SK-N-SH (cell line): ENCODE measurements around the gene ZNF410. TPM values are rescaled to one million over a fixed set of nuclear protein-coding genes. Genes with fewer than 3 reads are reported as not detected.

Experiments
- CTCF ChIA-PET: fragments of 300-600, 350-600 bp; formaldehyde crosslinking; extraction: SDS; loops from one replicate; lab custom pipeline; 2021; lab: Yijun Ruan, JAX
- POLR2A ChIA-PET: fragments of 350-600 bp; sonication (Branson Sonifier 250); formaldehyde crosslinking; extraction: SDS; loops from one replicate; lab custom pipeline; 2020; ENCODE audit warnings: antibody characterized with exemption, inconsistent platforms; lab: Yijun Ruan, JAX
- DNase-seq: peaks from one replicate; pipeline ENCODE4 v3.0.0; 2012
- H2AFZ ChIP-seq: fragments of 200-600 bp; sonication (generic); 2 replicates; pipeline ENCODE4 v1.8.1; 2016; ENCODE audit warnings: antibody characterized with exemption, mild to moderate bottlenecking, low read depth
- H3F3A ChIP-seq: fragments of 200-600 bp; sonication (generic); replicated peaks from 2 replicates; pipeline ENCODE3; 2016; ENCODE audit warnings: antibody characterized with exemption, mild to moderate bottlenecking; ENCODE audit not compliant: insufficient read depth
- H3K27ac ChIP-seq, 2 experiments: fragments of 200-500 bp in 1 of 2; fragments of 200-600 bp in 1 of 2; sonication (Bioruptor generic) in 1 of 2; sonication (generic), shearing (Covaris generic) in 1 of 2; 2 replicates each; pipeline versions ENCODE4 v1.5.1 to v1.6.1; 2014 to 2016; ENCODE audit warnings: low read depth in 2 of 2, inconsistent platforms in 1 of 2, low read length in 1 of 2, mild to moderate bottlenecking in 1 of 2, mixed read lengths in 1 of 2
- H3K27me3 ChIP-seq: fragments of 200-600 bp; sonication (generic), shearing (Covaris generic); 2 replicates; pipeline ENCODE4 v1.6.1; 2016; ENCODE audit warnings: mixed run types; ENCODE audit not compliant: insufficient read depth
- H3K36me3 ChIP-seq, 2 experiments: fragments of 200-500 bp in 1 of 2; fragments of 200-600 bp in 1 of 2; sonication (Bioruptor generic) in 1 of 2; sonication (generic) in 1 of 2; replicated peaks in 1 of 2; 2 replicates each; pipeline versions ENCODE3 to v1.5.1; 2014 to 2016; ENCODE audit warnings: low read length in 1 of 2, mild to moderate bottlenecking in 1 of 2; ENCODE audit not compliant: insufficient read depth in 2 of 2, control insufficient read depth in 1 of 2
- H3K4me1 ChIP-seq, 2 experiments: fragments of 200-500 bp in 1 of 2; fragments of 200-600 bp in 1 of 2; sonication (Bioruptor generic) in 1 of 2; sonication (generic), shearing (Covaris generic) in 1 of 2; 2 replicates each; pipeline versions ENCODE4 v1.5.1 to v1.6.1; 2014 to 2016; ENCODE audit warnings: low read depth in 1 of 2, low read length in 1 of 2, mixed run types in 1 of 2; ENCODE audit not compliant: insufficient read depth in 2 of 2, control insufficient read depth in 1 of 2
- H3K4me2 ChIP-seq: fragments of 200-600 bp; sonication (generic), shearing (Covaris generic); 2 replicates; pipeline ENCODE4 v1.6.1; 2017; ENCODE audit warnings: mixed run types
- H3K4me3 ChIP-seq, 2 experiments: fragments of 200-500 bp in 1 of 2; fragments of 200-600 bp in 1 of 2; sonication (Bioruptor generic) in 1 of 2; sonication (generic), shearing (Covaris generic) in 1 of 2; 2 replicates each; pipeline versions ENCODE4 v1.5.1 to v1.8.1; 2014 to 2016; ENCODE audit warnings: low read depth in 2 of 2, inconsistent platforms in 1 of 2, low read length in 1 of 2, mild to moderate bottlenecking in 1 of 2, mixed read lengths in 1 of 2, moderate library complexity in 1 of 2
- H3K79me2 ChIP-seq: fragments of 200-600 bp; sonication (generic); 2 replicates; pipeline ENCODE4 v1.8.1; 2017; ENCODE audit warnings: mild to moderate bottlenecking; ENCODE audit not compliant: insufficient read depth
- H3K9ac ChIP-seq: fragments of 200-600 bp; sonication (generic); 2 replicates; pipeline ENCODE4 v1.6.1; 2017; ENCODE audit warnings: mixed run types
- H3K9me2 ChIP-seq: fragments of 200-600 bp; sonication (generic); 2 replicates; pipeline ENCODE4 v1.6.1; 2017; ENCODE audit warnings: mixed run types
- H3K9me3 ChIP-seq: fragments of 200-600 bp; sonication (generic); 2 replicates; pipeline ENCODE4 v1.6.1; 2017; ENCODE audit warnings: mixed run types, mild to moderate bottlenecking, moderate library complexity
- H4K20me1 ChIP-seq: fragments of 200-600 bp; sonication (generic); 2 replicates; pipeline ENCODE4 v1.6.1; 2017; ENCODE audit warnings: mild to moderate bottlenecking, mixed run types; ENCODE audit not compliant: insufficient read depth
- EP300 ChIP-seq, 2 experiments: IDR thresholded peaks; 2 replicates each; pipeline versions ENCODE4 v1.4.0 to v1.6.1; 2012; ENCODE audit warnings: borderline replicate concordance in 1 of 2, low read depth in 1 of 2, low read length in 1 of 2
- EZH2phosphoT487 ChIP-seq: fragments of 200-600 bp; sonication (generic); IDR thresholded peaks from 2 replicates; pipeline ENCODE4 v1.6.1; 2017; ENCODE audit warnings: low read depth, mixed run types, mild to moderate bottlenecking, antibody characterized with exemption, moderate library complexity, borderline replicate concordance
- FOXJ3 ChIP-seq: sonication (generic); formaldehyde crosslinking; IDR thresholded peaks from 2 replicates; pipeline ENCODE4 v1.5.1; 2020; ENCODE audit warnings: mild to moderate bottlenecking, missing genetic modification reagents
- FOXM1 ChIP-seq: IDR thresholded peaks from 2 replicates; pipeline ENCODE4 v1.4.0; 2012; ENCODE audit warnings: low read depth, mild to moderate bottlenecking
- GATA2 ChIP-seq: sonication (generic); formaldehyde crosslinking; IDR thresholded peaks from 2 replicates; pipeline ENCODE4 v1.5.0; 2020; ENCODE audit warnings: mild to moderate bottlenecking, missing genetic modification reagents
- JUND ChIP-seq: IDR thresholded peaks from 2 replicates; pipeline ENCODE4 v1.4.0; 2012
- MAX ChIP-seq: IDR thresholded peaks from 2 replicates; pipeline ENCODE4 v1.4.0; 2012; ENCODE audit warnings: low read depth
- POLR2AphosphoS5 ChIP-seq: IDR thresholded peaks from 2 replicates; pipeline ENCODE4 v1.6.1; 2012; ENCODE audit warnings: low read depth, low read length
- REST ChIP-seq: IDR thresholded peaks from 2 replicates; pipeline ENCODE4 v1.6.1; 2012; ENCODE audit warnings: mild to moderate bottlenecking, low read depth, low read length, moderate library complexity
- RFX5 ChIP-seq: IDR thresholded peaks from 2 replicates; pipeline ENCODE4 v1.6.1; 2012; ENCODE audit warnings: mild to moderate bottlenecking, improper control_type of control experiment, low read length
- TAF1 ChIP-seq: IDR thresholded peaks from 2 replicates; pipeline ENCODE4 v1.6.1; 2012; ENCODE audit warnings: low read depth, mild to moderate bottlenecking, low read length, moderate library complexity, borderline replicate concordance
- TCF12 ChIP-seq: IDR thresholded peaks from 2 replicates; pipeline ENCODE4 v1.4.0; 2012
- TEAD4 ChIP-seq: IDR thresholded peaks from 2 replicates; pipeline ENCODE4 v1.4.0; 2012; ENCODE audit warnings: mild to moderate bottlenecking, borderline replicate concordance; ENCODE audit not compliant: insufficient read depth
- USF1 ChIP-seq: IDR thresholded peaks from 2 replicates; pipeline ENCODE4 v1.4.0; 2012; ENCODE audit warnings: low read depth, borderline replicate concordance
- ZBTB33 ChIP-seq: IDR thresholded peaks from 2 replicates; pipeline ENCODE4 v1.4.0; 2012; ENCODE audit warnings: low read depth, borderline replicate concordance
- WGBS: methylation state at CpG from one replicate; pipeline ENCODE4 v1.1.6; 2017; ENCODE audit warnings: low lambda C conversion rate; 5-methylcytosine and 5-hydroxymethylcytosine counted together
- polyA plus RNA-seq, 3 experiments: library from polyadenylated mRNA; depleted of rRNA; stranded (reverse); fragments of >200 nt; gene quantifications; 2 replicates each; pipeline ENCODE4 v1.2.3, GENCODE V29; 2012

ZNF410 gene
- polyA plus RNA-seq, 1 of the 3 experiments (the other 2 are of a cell fraction), result 22.8 TPM

- no peaks in the 10 kb centered on the region; a peak in 1 of 4 replicates for H3K4me1 ChIP-seq
- 100% methylated on average over 1 of the region's 1 CpG for WGBS
- peaks cover 11% of the 10 kb centered on the region for H3F3A ChIP-seq
- ChIA-PET POLR2A (no interaction called here), CTCF (interaction anchor here (0.6 to 2.1 kb wide), 5 partner anchors 11 to 103 kb away, joined by 3 to 7 read pairs (median 6); partner anchors contain the start of genes COQ6 and FAM161B)
- H2AFZ ChIP-seq, result no peak overlapping the region
- no peak overlapping the region for H3K4me3 ChIP-seq
- H3K27ac ChIP-seq, result no peak overlapping the region
- DNase-seq, result no peak
- no peak for TF ChIP-seq FOXM1
- no peak for TF ChIP-seq RFX5
- no peak for TF ChIP-seq TAF1
- TF ChIP-seq FOXJ3 (CRISPR knock-in tag), result no peak
- no peak for TF ChIP-seq TEAD4
- TF ChIP-seq TCF12, result no peak
- TF ChIP-seq GATA2 (CRISPR knock-in tag), result no peak
- no peak for TF ChIP-seq MAX
- no peak for TF ChIP-seq REST
- no peak for TF ChIP-seq USF1
- TF ChIP-seq EZH2phosphoT487, result no peak
- TF ChIP-seq POLR2AphosphoS5, result no peak
- TF ChIP-seq ZBTB33, result no peak
- TF ChIP-seq EP300 (IDR thresholded peaks at IDR 0.05; ENCODE audit: borderline replicate concordance in 1 of 2, low read depth in 1 of 2, low read length in 1 of 2), result no peak
- no peak for TF ChIP-seq JUND
- no peaks in the 10 kb centered on the region for H3K9me2 ChIP-seq
- H3K36me3 ChIP-seq, result peaks cover 31 to 50% of the 10 kb centered on the region in 2 experiments
- H3K4me2 ChIP-seq, result no peak overlapping the region
- H3K27me3 ChIP-seq, result no peaks in the 10 kb centered on the region
- no peaks in the 10 kb centered on the region for H3K79me2 ChIP-seq
- no peaks in the 10 kb centered on the region for H3K9me3 ChIP-seq
- H3K9ac ChIP-seq, result no peak overlapping the region
- no peaks in the 10 kb centered on the region for H4K20me1 ChIP-seq
Observed at GRCh38 chr14:73936548-73936947, 49.9 kb downstream of the ZNF410 start.
